SK-N-SH treated with all-trans-retinoic acid at 6 μM for 48 hours (cell line): Measurements from ENCODE around the gene CD22.

Experiments
- GLIS3 ChIP-seq: fragments of 250-450 bp; sonication (Bioruptor Pico); IDR thresholded peaks from 2 replicates; pipeline ENCODE4 v1.5.0; 2020; ENCODE audit warnings: mild to moderate bottlenecking, moderate library complexity
- ZFP30 ChIP-seq: fragments of 450-650 bp; formaldehyde crosslinking; IDR thresholded peaks from 2 replicates; pipeline ENCODE4 v1.5.0; 2022; ENCODE audit warnings: mild to moderate bottlenecking, moderate library complexity

GRCh38 chr19:35345671-35346111, 16.7 kb downstream of the CD22 start:
- TF ChIP-seq ZFP30 (CRISPR knock-in tag) (no peak), GLIS3 (CRISPR knock-in tag) (no peak)
